Activated naive CD8-positive, alpha-beta T cell (primary cell): ENCODE data around the gene DNASE1.

Experiments
- H3K27ac Mint-ChIP-seq: one replicate; pipeline ENCODE4 v1.8.0; 2021; ENCODE audit warnings: mixed read lengths
- H3K27me3 Mint-ChIP-seq: one replicate; pipeline ENCODE4 v1.8.0; 2021; ENCODE audit warnings: mixed read lengths
- H3K36me3 Mint-ChIP-seq: one replicate; pipeline ENCODE4 v1.8.0; 2021; ENCODE audit warnings: mixed read lengths
- H3K4me1 Mint-ChIP-seq: one replicate; pipeline ENCODE4 v1.8.0; 2021; ENCODE audit warnings: low read depth, mixed read lengths
- H3K4me3 Mint-ChIP-seq: one replicate; pipeline ENCODE4 v1.8.0; 2021; ENCODE audit warnings: mild to moderate bottlenecking, mixed read lengths
- H3K9me3 Mint-ChIP-seq: one replicate; pipeline ENCODE4 v1.8.0; 2021; ENCODE audit warnings: low read depth, mixed read lengths

DNASE1 gene

GRCh38 chr16:3669082-3669481 is 14.6 kb downstream of the DNASE1 start:
- Mint-ChIP-seq H3K4me3 (no peak overlapping the region), H3K27me3 (no peaks in the 10 kb centered on the region), H3K36me3 (peaks cover 2% of the 10 kb centered on the region), H3K9me3 (no peaks in the 10 kb centered on the region), H3K4me1 (peaks cover 17% of the 10 kb centered on the region), H3K27ac (no peak overlapping the region)

- Mint-ChIP-seq H3K27ac (no peak overlapping the region), H3K4me3 (no peak overlapping the region), H3K4me1 (peaks cover 10% of the 10 kb centered on the region), H3K36me3 (no peaks in the 10 kb centered on the region), H3K27me3 (no peaks in the 10 kb centered on the region), H3K9me3 (no peaks in the 10 kb centered on the region)
These were observed 16.2 kb downstream of the DNASE1 start for GRCh38 chr16:3670711-3671110.

GRCh38 chr16:3671424-3671823 is 16.9 kb downstream of the DNASE1 start:
- H3K4me1 Mint-ChIP-seq = peaks cover 3% of the 10 kb centered on the region
- no peaks in the 10 kb centered on the region for H3K27me3 Mint-ChIP-seq
- H3K4me3 Mint-ChIP-seq = no peak overlapping the region
- H3K27ac Mint-ChIP-seq = no peak overlapping the region
- H3K36me3 Mint-ChIP-seq = no peaks in the 10 kb centered on the region
- no peaks in the 10 kb centered on the region for H3K9me3 Mint-ChIP-seq

DNA sequence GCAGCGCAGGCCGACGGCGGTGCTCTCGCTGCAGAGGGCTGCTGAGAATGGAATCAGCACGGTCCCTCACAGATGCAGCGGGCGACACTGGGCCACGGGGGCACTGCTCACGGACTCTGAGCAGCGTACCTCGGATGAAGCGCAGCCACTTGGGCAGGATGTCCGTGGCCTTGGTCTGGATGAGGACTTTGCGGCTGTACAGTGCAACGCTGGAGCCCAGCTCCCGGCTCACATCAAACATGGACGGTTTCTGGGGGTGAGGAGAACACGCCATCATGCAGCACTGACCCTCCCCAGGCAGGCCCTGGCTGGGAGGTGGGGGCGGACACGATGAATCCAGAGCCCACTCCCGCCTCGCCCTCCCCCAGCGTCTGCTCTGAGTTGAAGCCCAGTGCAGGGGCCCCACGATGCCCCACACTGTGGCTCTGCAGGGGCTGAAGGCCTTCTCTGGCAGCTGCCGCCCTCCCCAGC is 18.1 kb downstream of the DNASE1 start:
- Mint-ChIP-seq H3K4me3 (no peak overlapping the region), H3K4me1 (no peaks in the 10 kb centered on the region), H3K36me3 (no peaks in the 10 kb centered on the region), H3K27ac (no peak overlapping the region), H3K9me3 (no peaks in the 10 kb centered on the region), H3K27me3 (no peaks in the 10 kb centered on the region)

- H3K4me3 Mint-ChIP-seq = no peak overlapping the region
- H3K27me3 Mint-ChIP-seq = no peaks in the 10 kb centered on the region
- no peaks in the 10 kb centered on the region for H3K36me3 Mint-ChIP-seq
- no peaks in the 10 kb centered on the region for H3K9me3 Mint-ChIP-seq
- H3K27ac Mint-ChIP-seq = no peak overlapping the region
- H3K4me1 Mint-ChIP-seq = no peaks in the 10 kb centered on the region
These were observed 18.7 kb downstream of the DNASE1 start for GRCh38 chr16:3673201-3673600.

GRCh38 chr16:3673676-3674377 is 19.3 kb downstream of the DNASE1 start:
- H3K9me3 Mint-ChIP-seq = no peaks in the 10 kb centered on the region
- H3K27me3 Mint-ChIP-seq = no peaks in the 10 kb centered on the region
- H3K4me1 Mint-ChIP-seq = no peaks in the 10 kb centered on the region
- H3K27ac Mint-ChIP-seq = no peak overlapping the region
- no peaks in the 10 kb centered on the region for H3K36me3 Mint-ChIP-seq
- H3K4me3 Mint-ChIP-seq = no peak overlapping the region

GRCh38 chr16:3674513-3675295 is 20.2 kb downstream of the DNASE1 start:
- Mint-ChIP-seq H3K36me3 (no peaks in the 10 kb centered on the region), H3K9me3 (no peaks in the 10 kb centered on the region), H3K27ac (no peak overlapping the region), H3K4me1 (no peaks in the 10 kb centered on the region), H3K27me3 (no peaks in the 10 kb centered on the region), H3K4me3 (no peak overlapping the region)

- Mint-ChIP-seq H3K27ac (no peak overlapping the region), H3K4me3 (no peak overlapping the region), H3K36me3 (no peaks in the 10 kb centered on the region)
These were observed 21.2 kb downstream of the DNASE1 start for GRCh38 chr16:3675601-3676130.

GRCh38 chr16:3677994-3678393 is 23.5 kb downstream of the DNASE1 start:
- Mint-ChIP-seq H3K27ac (no peak overlapping the region), H3K27me3 (no peaks in the 10 kb centered on the region), H3K4me1 (no peaks in the 10 kb centered on the region), H3K4me3 (no peak overlapping the region), H3K9me3 (no peaks in the 10 kb centered on the region), H3K36me3 (peaks cover 5% of the 10 kb centered on the region)

More at GRCh38 chr16:3675601-3676130, 21.2 kb downstream of the DNASE1 start:
- Mint-ChIP-seq H3K27me3 (no peaks in the 10 kb centered on the region), H3K4me1 (no peaks in the 10 kb centered on the region), H3K9me3 (no peaks in the 10 kb centered on the region)

- Mint-ChIP-seq H3K27ac (no peak overlapping the region), H3K36me3 (peaks cover 6% of the 10 kb centered on the region), H3K4me1 (no peaks in the 10 kb centered on the region), H3K9me3 (no peaks in the 10 kb centered on the region), H3K27me3 (no peaks in the 10 kb centered on the region), H3K4me3 (no peak overlapping the region)
These were observed 26.7 kb downstream of the DNASE1 start for GRCh38 chr16:3681206-3681605.

GRCh38 chr16:3687021-3687420 is 32.5 kb downstream of the DNASE1 start:
- Mint-ChIP-seq H3K27ac (no peak overlapping the region), H3K4me1 (peaks cover 7% of the 10 kb centered on the region), H3K9me3 (no peaks in the 10 kb centered on the region), H3K36me3 (peaks cover 11% of the 10 kb centered on the region), H3K4me3 (no peak overlapping the region), H3K27me3 (no peaks in the 10 kb centered on the region)

DNA sequence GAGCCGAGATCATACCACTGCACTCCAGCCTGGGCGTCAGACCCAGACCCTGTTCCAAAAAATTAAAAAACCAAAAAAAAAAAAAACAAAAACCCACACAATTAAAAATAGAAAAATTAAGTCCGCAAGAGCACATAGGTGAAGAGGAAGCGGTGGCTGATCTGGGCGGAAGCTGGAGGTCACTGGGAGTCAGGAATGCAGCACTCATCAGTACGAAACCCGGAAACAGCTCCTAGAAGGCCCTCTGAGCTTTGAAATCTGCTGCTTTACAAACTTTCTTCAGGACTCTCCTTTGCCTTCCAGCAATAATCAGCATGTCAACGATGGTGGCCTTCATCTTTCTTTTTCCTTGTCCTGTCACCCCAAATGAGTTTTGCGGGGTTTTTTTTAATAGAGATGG is 33.3 kb downstream of the DNASE1 start:
- no peaks in the 10 kb centered on the region for H3K27me3 Mint-ChIP-seq
- H3K4me1 Mint-ChIP-seq = peaks cover 7% of the 10 kb centered on the region
- peaks cover 10% of the 10 kb centered on the region for H3K36me3 Mint-ChIP-seq
- H3K9me3 Mint-ChIP-seq = no peaks in the 10 kb centered on the region
- no peak overlapping the region for H3K27ac Mint-ChIP-seq
- no peak overlapping the region for H3K4me3 Mint-ChIP-seq

- Mint-ChIP-seq H3K9me3 (no peaks in the 10 kb centered on the region), H3K27ac (no peak overlapping the region), H3K36me3 (peaks cover 8% of the 10 kb centered on the region), H3K4me1 (peaks cover 7% of the 10 kb centered on the region), H3K27me3 (no peaks in the 10 kb centered on the region), H3K4me3 (no peak overlapping the region)
These were observed 35.2 kb downstream of the DNASE1 start for GRCh38 chr16:3689731-3690130.

DNA sequence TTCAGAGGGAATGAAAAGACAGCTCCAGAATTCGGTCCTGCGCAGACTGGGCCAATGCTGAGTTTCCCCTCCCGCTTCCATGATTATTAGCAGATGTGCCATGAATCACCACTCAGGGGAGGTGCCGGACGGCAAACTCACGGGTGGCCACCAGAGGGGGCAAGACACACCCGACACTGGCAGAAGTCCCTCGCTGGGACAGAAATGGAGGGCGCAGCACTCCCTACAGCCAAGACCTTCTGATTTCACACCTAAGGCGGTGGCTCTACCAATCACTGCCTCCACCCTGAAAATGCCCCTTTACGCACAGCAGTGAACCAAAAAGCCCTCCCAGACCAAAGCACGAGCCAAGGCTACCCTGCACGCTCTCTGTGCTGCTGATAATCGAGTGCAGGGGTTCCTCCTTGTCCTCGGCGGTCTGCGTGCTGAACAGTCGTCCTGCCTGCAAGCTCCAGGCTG is 36.0 kb downstream of the DNASE1 start:
- Mint-ChIP-seq H3K27me3 (no peaks in the 10 kb centered on the region), H3K9me3 (no peaks in the 10 kb centered on the region), H3K27ac (peak overlapping the region; percentile 28), H3K36me3 (peaks cover 8% of the 10 kb centered on the region), H3K4me3 (no peak overlapping the region), H3K4me1 (peaks cover 8% of the 10 kb centered on the region)

- Mint-ChIP-seq H3K27ac (no peak overlapping the region), H3K36me3 (peaks cover 8% of the 10 kb centered on the region), H3K9me3 (no peaks in the 10 kb centered on the region), H3K4me3 (no peak overlapping the region), H3K27me3 (no peaks in the 10 kb centered on the region), H3K4me1 (peaks cover 10% of the 10 kb centered on the region)
These were observed 36.7 kb downstream of the DNASE1 start for GRCh38 chr16:3690980-3691720.
